B cell (primary cell): ENCODE results near the gene FAM177B. TPM values are rescaled to one million over a fixed set of nuclear protein-coding genes. Genes with fewer than 3 reads are reported as not detected.
A peak's percentile ranks its signal among the peaks of the same experiment; 100 is the strongest.

Source experiments
- ATAC-seq: fragments of 200-7000 bp; cut with Tn5 transposase; one replicate; pipeline ENCODE4 v1.10.0; 2021; ENCODE audit warnings: low read depth, mild to moderate bottlenecking, moderate number of reproducible peaks, moderate library complexity
- CTCF ChIA-PET: fragments of 350-600 bp; sonication (Branson Sonifier 250); formaldehyde crosslinking; loops from one replicate; lab custom pipeline; 2021; ENCODE audit warnings: antibody characterized with exemption, inconsistent platforms; lab: Charles Lee
- POLR2A ChIA-PET: fragments of 350-600 bp; sonication (Branson Sonifier 250); formaldehyde crosslinking; loops from one replicate; lab custom pipeline; 2021; ENCODE audit warnings: antibody characterized with exemption; lab: Charles Lee
- DNase-seq: peaks from one replicate; pipeline ENCODE4 v3.0.0; 2013
- H2AFZ ChIP-seq: 2 replicates; pipeline ENCODE4 v1.6.1; 2012; ENCODE audit warnings: mild to moderate bottlenecking, low read depth, low read length; ENCODE audit not compliant: insufficient read depth, poor library complexity, severe bottlenecking
- H3K27ac ChIP-seq, 2 donors: 1 replicate in 1 of 2; 2 replicates in 1 of 2; pipeline ENCODE4 v1.5.1; 2012 to 2013; ENCODE audit warnings: low read length in 2 of 2, mild to moderate bottlenecking in 2 of 2, moderate library complexity in 1 of 2
- H3K27me3 ChIP-seq, 4 experiments: fragments of 200-600 bp in 1 of 4; sonication (generic) in 1 of 4; replicated peaks in 1 of 4; 1 replicate in 2 of 4; 2 replicates in 2 of 4; pipeline versions ENCODE4 v1.6.1 to v1.7.0; 2013 to 2016; ENCODE audit warnings: low read length in 3 of 4, mild to moderate bottlenecking in 2 of 4, mixed read lengths in 1 of 4, moderate library complexity in 1 of 4; ENCODE audit not compliant: insufficient read depth in 4 of 4, control insufficient read depth in 3 of 4; ENCODE audit errors: control extremely low read depth in 1 of 4
- H3K36me3 ChIP-seq, 2 experiments: replicated peaks in 1 of 2; 1 replicate in 1 of 2; 2 replicates in 1 of 2; pipeline versions ENCODE4 v1.6.1 to v1.7.1; 2013; ENCODE audit warnings: low read length in 1 of 2; ENCODE audit not compliant: insufficient read depth in 2 of 2, control insufficient read depth in 1 of 2; ENCODE audit errors: control extremely low read depth in 1 of 2, extremely low read depth in 1 of 2
- H3K4me1 ChIP-seq, 2 donors: fragments of 200-600 bp in 1 of 2; sonication (generic) in 1 of 2; 1 replicate in 1 of 2; 2 replicates in 1 of 2; pipeline versions ENCODE4 v1.5.1 to v1.6.1; 2013 to 2017; ENCODE audit warnings: low read length in 2 of 2; ENCODE audit not compliant: control insufficient read depth in 2 of 2, insufficient read depth in 2 of 2
- H3K4me2 ChIP-seq: replicated peaks from 2 replicates; pipeline ENCODE3; 2012; ENCODE audit warnings: mild to moderate bottlenecking, low read depth, low read length; ENCODE audit not compliant: poor library complexity, severe bottlenecking
- H3K4me3 ChIP-seq, 5 experiments: fragments of 200-600 bp in 1 of 5; sonication (generic) in 1 of 5; 1 replicate in 3 of 5; 2 replicates in 2 of 5; pipeline versions ENCODE4 v1.5.1 to v1.7.0; 2011 to 2016; ENCODE audit warnings: low read length in 4 of 5, mild to moderate bottlenecking in 4 of 5, low read depth in 2 of 5, control low read depth in 1 of 5, moderate library complexity in 1 of 5; ENCODE audit not compliant: insufficient read depth in 1 of 5; ENCODE audit errors: control extremely low read depth in 1 of 5, extremely low read depth in 1 of 5
- H3K79me2 ChIP-seq: fragments of 200-600 bp; sonication (generic); one replicate; pipeline ENCODE4 v1.6.0; 2016; ENCODE audit warnings: low read length; ENCODE audit not compliant: control insufficient read depth, insufficient read depth
- H3K9ac ChIP-seq: fragments of 200-600 bp; sonication (generic); 2 replicates; pipeline ENCODE4 v1.6.1; 2017; ENCODE audit warnings: mild to moderate bottlenecking, low read length, moderate library complexity
- H3K9me3 ChIP-seq, 3 donors: one replicate each; pipeline versions ENCODE4 v1.6.1 to v1.7.1; 2013; ENCODE audit warnings: low read length in 2 of 3; ENCODE audit not compliant: control insufficient read depth in 2 of 3, insufficient read depth in 1 of 3; ENCODE audit errors: control extremely low read depth in 1 of 3
- H4K20me1 ChIP-seq: 2 replicates; pipeline ENCODE4 v1.6.0; 2012; ENCODE audit warnings: mild to moderate bottlenecking, low read length; ENCODE audit not compliant: insufficient read depth, control insufficient read depth, poor library complexity, severe bottlenecking
- H3K27ac Mint-ChIP-seq: one replicate; pipeline ENCODE4 v1.8.0; 2021; ENCODE audit warnings: mixed read lengths
- H3K27me3 Mint-ChIP-seq: one replicate; pipeline ENCODE4 v1.8.0; 2021; ENCODE audit warnings: mixed read lengths
- H3K4me1 Mint-ChIP-seq: one replicate; pipeline ENCODE4 v1.8.0; 2021; ENCODE audit warnings: mixed read lengths
- H3K4me3 Mint-ChIP-seq: one replicate; pipeline ENCODE4 v1.8.0; 2021; ENCODE audit warnings: mixed read lengths
- H3K9me3 Mint-ChIP-seq: one replicate; pipeline ENCODE4 v1.8.0; 2022; ENCODE audit warnings: mixed read lengths; ENCODE audit not compliant: insufficient read depth
- CTCF ChIP-seq: fragments of 200-600 bp; IDR thresholded peaks from one replicate; pipeline ENCODE4 v1.8.0; 2022; ENCODE audit warnings: antibody characterized with exemption, mild to moderate bottlenecking
- EZH2 ChIP-seq: IDR thresholded peaks from 2 replicates; pipeline ENCODE4 v1.6.1; 2012; ENCODE audit warnings: borderline replicate concordance, low read depth, mild to moderate bottlenecking, moderate library complexity, low read length; ENCODE audit not compliant: insufficient read depth, poor library complexity, severe bottlenecking
- WGBS: methylation state at CpG from one replicate; pipeline ENCODE4 v1.1.5; 2013; ENCODE audit warnings: missing lambda C conversion rate; ENCODE audit not compliant: insufficient coverage; 5-methylcytosine and 5-hydroxymethylcytosine counted together
- intact Hi-C: fragments of 100-400 bp; cut with micrococcal nuclease; formaldehyde crosslinking; loops from one replicate; pipeline ENCODE4 v1.10.0; 2022
- polyA plus RNA-seq: library from polyadenylated mRNA; depleted of rRNA; stranded (reverse); fragments of >200 nt; gene quantifications from 2 replicates; pipeline ENCODE4 v1.2.3, GENCODE V29; 2012
- total RNA-seq, 2 donors: library from RNA; stranded (reverse); fragments of 120-200 nt in 1 of 2; gene quantifications; 1 replicate in 1 of 2; 2 replicates in 1 of 2; pipeline versions ENCODE4 v1.2.3 to v1.2.4, GENCODE V29; 2013 to 2022

The FAM177B gene
- total and polyA plus RNA-seq, 2 donors (not counting 1 experiment from before 2014, with no cell fraction given) = 12.8 to 19.9 TPM

- Histone ChIP-seq H3K4me1 (peaks cover 26 to 31% of the 10 kb centered on the region in 2 donors), H3K9me3 (no peaks in the 10 kb centered on the region), H2AFZ (no peak overlapping the region), H3K36me3 (peaks cover 8 to 55% of the 10 kb centered on the region in 2 experiments), H3K4me3 (no peak overlapping the region), H3K9ac (no peak overlapping the region), H3K4me2 (no peak overlapping the region), H4K20me1 (no peaks in the 10 kb centered on the region), H3K27ac (no peak overlapping the region), H3K27me3 (no peaks in the 10 kb centered on the region), H3K79me2 (peaks cover 12% of the 10 kb centered on the region)
- Mint-ChIP-seq H3K4me3 (no peak overlapping the region), H3K9me3 (no peaks in the 10 kb centered on the region), H3K4me1 (peaks cover 35% of the 10 kb centered on the region), H3K27me3 (no peaks in the 10 kb centered on the region), H3K27ac (no peak overlapping the region)
- POLR2A ChIA-PET = no interaction called here
- ATAC-seq = no peak
- CTCF ChIA-PET = interaction anchor here (0.9 to 1.6 kb wide), 6 partner anchors 8 to 266 kb away, joined by 3 to 7 read pairs (median 3); no protein-coding TSS in a partner anchor
- intact Hi-C loops = no loop called here
- WGBS = no CpG with 5 or more reads among the region's 1 CpG
- TF ChIP-seq CTCF = no peak
- TF ChIP-seq EZH2 = no peak
- no peak for DNase-seq
These were observed 8.3 kb upstream of the FAM177B start for GRCh38 chr1:222728746-222729145.

- no peaks in the 10 kb centered on the region for H4K20me1 ChIP-seq
- H3K27ac ChIP-seq = peak overlapping the region; percentile 14 to 84
- Mint-ChIP-seq H3K4me3 (peak overlapping the region; percentile 64), H3K9me3 (no peaks in the 10 kb centered on the region), H3K27me3 (no peaks in the 10 kb centered on the region), H3K4me1 (peaks cover 49% of the 10 kb centered on the region), H3K27ac (peak overlapping the region; percentile 59)
- H3K27me3 ChIP-seq = no peaks in the 10 kb centered on the region
- no peaks in the 10 kb centered on the region for H3K9me3 ChIP-seq
- ATAC-seq (no peak), DNase-seq (no peak)
- CTCF ChIA-PET = interaction anchor here (1.0 to 4.6 kb wide), 6 partner anchors 9 to 350 kb away, joined by 5 to 25 read pairs (median 6); no protein-coding TSS in a partner anchor
- intact Hi-C loops = no loop called here
- peaks cover 8% of the 10 kb centered on the region for H3K79me2 ChIP-seq
- H3K9ac ChIP-seq = no peak overlapping the region
- POLR2A ChIA-PET = interaction anchor here (0.6 to 3.6 kb wide), 5 partner anchors 9 to 42 kb away, joined by 3 to 50 read pairs (median 5); partner anchors contain the start of genes AIDA and BROX
- H3K4me2 ChIP-seq = peak overlapping the region; percentile 67
- 29% methylated on average over 1 of the region's 1 CpG for WGBS
- TF ChIP-seq EZH2 (no peak), CTCF (no peak)
- H2AFZ ChIP-seq = no peak overlapping the region
- H3K36me3 ChIP-seq = peaks cover 9 to 40% of the 10 kb centered on the region in 2 experiments
- H3K4me3 ChIP-seq = no peak overlapping the region
- H3K4me1 ChIP-seq = peaks cover 41 to 52% of the 10 kb centered on the region in 2 donors
These were observed 6.1 kb upstream of the FAM177B start for GRCh38 chr1:222730866-222731265.
